ENCODE measurements around the gene BAIAP2.
A peak's percentile ranks its signal among the peaks of the same experiment; 100 is the strongest.

Gene BAIAP2

GRCh38 chr17:81052199-81052997 is 17.4 kb downstream of the BAIAP2 start:
- no peak for DNase-seq (ENCODE audit: low read depth, low spot score)
- no peak overlapping the region for H3K9ac ChIP-seq (ENCODE audit: insufficient read length, low read depth)
- no peak for TF ChIP-seq SUZ12 (IDR thresholded peaks at IDR 0.05; ENCODE audit: extremely low read depth, insufficient read depth, insufficient read length)
- TF ChIP-seq ZNF274 (IDR thresholded peaks at IDR 0.05; ENCODE audit: low read depth, low read length): no peak
- TF ChIP-seq YY1 (IDR thresholded peaks at IDR 0.05; ENCODE audit: insufficient read depth, insufficient read length): no peak
- peaks cover 30% of the 10 kb centered on the region for H3K36me3 ChIP-seq (ENCODE audit: insufficient read depth, insufficient read length, low read length)
- H3K4me1 ChIP-seq (ENCODE audit: insufficient read depth, insufficient read length): peaks cover 49% of the 10 kb centered on the region
- no peaks in the 10 kb centered on the region for H3K27me3 ChIP-seq (ENCODE audit: insufficient read depth, insufficient read length)
- H3K9me3 ChIP-seq (ENCODE audit: insufficient read depth, low read length): no peaks in the 10 kb centered on the region
- H3K4me3 ChIP-seq (ENCODE audit: insufficient read length, low read depth): no peak overlapping the region

- no peak overlapping the region for H3K9ac ChIP-seq (ENCODE audit: insufficient read length, low read depth)
- DNase-seq (ENCODE audit: low read depth, low spot score): no peak
- no peaks in the 10 kb centered on the region for H3K9me3 ChIP-seq (ENCODE audit: insufficient read depth, low read length)
- H3K36me3 ChIP-seq (ENCODE audit: insufficient read depth, insufficient read length, low read length): peaks cover 31% of the 10 kb centered on the region
- no peaks in the 10 kb centered on the region for H3K27me3 ChIP-seq (ENCODE audit: insufficient read depth, insufficient read length)
- no peak overlapping the region for H3K4me3 ChIP-seq (ENCODE audit: insufficient read length, low read depth)
- TF ChIP-seq ZNF274 (IDR thresholded peaks at IDR 0.05; ENCODE audit: low read depth, low read length) (no peak), YY1 (IDR thresholded peaks at IDR 0.05; ENCODE audit: insufficient read depth, insufficient read length) (no peak), SUZ12 (IDR thresholded peaks at IDR 0.05; ENCODE audit: extremely low read depth, insufficient read depth, insufficient read length) (no peak)
- H3K4me1 ChIP-seq (ENCODE audit: insufficient read depth, insufficient read length): peaks cover 51% of the 10 kb centered on the region
Measured at GRCh38 chr17:81053041-81053970, 18.4 kb downstream of the BAIAP2 start.

- Histone ChIP-seq H3K4me1 (ENCODE audit: insufficient read depth, insufficient read length) (peaks cover 46% of the 10 kb centered on the region), H3K27me3 (ENCODE audit: insufficient read depth, insufficient read length) (no peaks in the 10 kb centered on the region), H3K36me3 (ENCODE audit: insufficient read depth, insufficient read length, low read length) (peaks cover 41% of the 10 kb centered on the region), H3K4me3 (ENCODE audit: insufficient read length, low read depth) (no peak overlapping the region), H3K9ac (ENCODE audit: insufficient read length, low read depth) (peak overlapping the region; percentile 21), H3K9me3 (ENCODE audit: insufficient read depth, low read length) (no peaks in the 10 kb centered on the region)
- DNase-seq (ENCODE audit: low read depth, low spot score): no peak
- no peak for TF ChIP-seq ZNF274 (IDR thresholded peaks at IDR 0.05; ENCODE audit: low read depth, low read length)
- no peak for TF ChIP-seq SUZ12 (IDR thresholded peaks at IDR 0.05; ENCODE audit: extremely low read depth, insufficient read depth, insufficient read length)
- no peak for TF ChIP-seq YY1 (IDR thresholded peaks at IDR 0.05; ENCODE audit: insufficient read depth, insufficient read length)
Measured at GRCh38 chr17:81054308-81054707, 19.4 kb downstream of the BAIAP2 start.

GRCh38 chr17:81054881-81055370 is 20.0 kb downstream of the BAIAP2 start:
- H3K9ac ChIP-seq (ENCODE audit: insufficient read length, low read depth): no peak overlapping the region
- TF ChIP-seq YY1 (IDR thresholded peaks at IDR 0.05; ENCODE audit: insufficient read depth, insufficient read length) (no peak), ZNF274 (IDR thresholded peaks at IDR 0.05; ENCODE audit: low read depth, low read length) (no peak), SUZ12 (IDR thresholded peaks at IDR 0.05; ENCODE audit: extremely low read depth, insufficient read depth, insufficient read length) (no peak)
- peaks cover 47% of the 10 kb centered on the region for H3K36me3 ChIP-seq (ENCODE audit: insufficient read depth, insufficient read length, low read length)
- DNase-seq (ENCODE audit: low read depth, low spot score): no peak
- H3K27me3 ChIP-seq (ENCODE audit: insufficient read depth, insufficient read length): no peaks in the 10 kb centered on the region
- no peak overlapping the region for H3K4me3 ChIP-seq (ENCODE audit: insufficient read length, low read depth)
- no peaks in the 10 kb centered on the region for H3K9me3 ChIP-seq (ENCODE audit: insufficient read depth, low read length)
- H3K4me1 ChIP-seq (ENCODE audit: insufficient read depth, insufficient read length): peaks cover 41% of the 10 kb centered on the region

GRCh38 chr17:81056312-81056711 is 21.4 kb downstream of the BAIAP2 start:
- H3K27me3 ChIP-seq (ENCODE audit: insufficient read depth, insufficient read length): no peaks in the 10 kb centered on the region
- no peaks in the 10 kb centered on the region for H3K9me3 ChIP-seq (ENCODE audit: insufficient read depth, low read length)
- H3K4me3 ChIP-seq (ENCODE audit: insufficient read length, low read depth): no peak overlapping the region
- peaks cover 37% of the 10 kb centered on the region for H3K4me1 ChIP-seq (ENCODE audit: insufficient read depth, insufficient read length)
- DNase-seq (ENCODE audit: low read depth, low spot score): no peak
- peaks cover 52% of the 10 kb centered on the region for H3K36me3 ChIP-seq (ENCODE audit: insufficient read depth, insufficient read length, low read length)
- H3K9ac ChIP-seq (ENCODE audit: insufficient read length, low read depth): no peak overlapping the region
- TF ChIP-seq ZNF274 (IDR thresholded peaks at IDR 0.05; ENCODE audit: low read depth, low read length) (no peak), YY1 (IDR thresholded peaks at IDR 0.05; ENCODE audit: insufficient read depth, insufficient read length) (no peak), SUZ12 (IDR thresholded peaks at IDR 0.05; ENCODE audit: extremely low read depth, insufficient read depth, insufficient read length) (no peak)

- no peak overlapping the region for H3K4me3 ChIP-seq (ENCODE audit: insufficient read length, low read depth)
- no peak for DNase-seq (ENCODE audit: low read depth, low spot score)
- peaks cover 55% of the 10 kb centered on the region for H3K36me3 ChIP-seq (ENCODE audit: insufficient read depth, insufficient read length, low read length)
- TF ChIP-seq SUZ12 (IDR thresholded peaks at IDR 0.05; ENCODE audit: extremely low read depth, insufficient read depth, insufficient read length) (no peak), YY1 (IDR thresholded peaks at IDR 0.05; ENCODE audit: insufficient read depth, insufficient read length) (no peak), ZNF274 (IDR thresholded peaks at IDR 0.05; ENCODE audit: low read depth, low read length) (no peak)
- peak overlapping the region; percentile 61 for H3K9ac ChIP-seq (ENCODE audit: insufficient read length, low read depth)
- H3K27me3 ChIP-seq (ENCODE audit: insufficient read depth, insufficient read length): no peaks in the 10 kb centered on the region
- H3K9me3 ChIP-seq (ENCODE audit: insufficient read depth, low read length): no peaks in the 10 kb centered on the region
- peaks cover 33% of the 10 kb centered on the region for H3K4me1 ChIP-seq (ENCODE audit: insufficient read depth, insufficient read length)
Measured at GRCh38 chr17:81057079-81057730, 22.3 kb downstream of the BAIAP2 start.
